A673 (cell line): ENCODE measurements around the gene RGS13. TPM values are rescaled to one million over a fixed set of nuclear protein-coding genes. Genes with fewer than 3 reads are reported as not detected.
"Not testable (repeated sequence)": the region's sequence is repeated elsewhere in the genome, so short reads cannot be mapped to it uniquely, and the experiment has no call there.

Source experiments
- BruUV-seq: library from RNA; stranded (reverse); fragments of 400-500 nt; replicated peaks from 2 replicates; lab custom pipeline; 2021; lab: Mats Ljungman, UMichigan
- CTCF ChIA-PET: fragments of 300-600 bp; sonication (Branson Sonifier 250); formaldehyde crosslinking; loops from one replicate; lab custom pipeline; 2022; ENCODE audit warnings: antibody characterized with exemption; lab: Charles Lee
- POLR2A ChIA-PET: fragments of 300-600 bp; sonication (Branson Sonifier 250); formaldehyde crosslinking; loops from one replicate; lab custom pipeline; 2022; ENCODE audit warnings: antibody characterized with exemption; ENCODE audit not compliant: low non-redundant PET; lab: Charles Lee
- DNase-seq: peaks from one replicate; pipeline ENCODE4 v3.0.0-alpha.2; 2015; ENCODE audit warnings: low spot score
- H3K27ac ChIP-seq: fragments of 200-600 bp; sonication (generic); 2 replicates; pipeline ENCODE4 v1.5.1; 2016; ENCODE audit warnings: mixed run types, low read depth, mild to moderate bottlenecking, mixed read lengths, antibody characterized with exemption, low read length; ENCODE audit not compliant: poor library complexity, severe bottlenecking
- H3K27me3 ChIP-seq: fragments of 200-600 bp; sonication (generic); replicated peaks from 2 replicates; pipeline ENCODE4 v1.6.1; 2017; ENCODE audit warnings: mixed run types, low read depth, mild to moderate bottlenecking, mixed read lengths, antibody characterized with exemption, low read length; ENCODE audit not compliant: insufficient read depth, poor library complexity
- H3K36me3 ChIP-seq: fragments of 200-600 bp; sonication (generic); 2 replicates; pipeline ENCODE4 v1.6.1; 2016; ENCODE audit warnings: mixed run types, mild to moderate bottlenecking, mixed read lengths, antibody characterized with exemption, low read length; ENCODE audit not compliant: insufficient read depth, poor library complexity, severe bottlenecking
- H3K4me1 ChIP-seq: fragments of 200-600 bp; sonication (generic); 2 replicates; pipeline ENCODE4 v1.6.1; 2017; ENCODE audit warnings: mixed run types, mild to moderate bottlenecking, mixed read lengths, antibody characterized with exemption, low read length; ENCODE audit not compliant: insufficient read depth, poor library complexity, severe bottlenecking
- H3K4me3 ChIP-seq: fragments of 200-600 bp; sonication (generic); 2 replicates; pipeline ENCODE4 v1.5.1; 2016; ENCODE audit warnings: low read depth, mixed run types, mild to moderate bottlenecking, mixed read lengths, low read length; ENCODE audit not compliant: poor library complexity, severe bottlenecking
- H3K9me3 ChIP-seq: fragments of 200-600 bp; sonication (generic); 2 replicates; pipeline ENCODE4 v1.6.1; 2016; ENCODE audit warnings: mixed run types, low read depth, mild to moderate bottlenecking, mixed read lengths, antibody characterized with exemption, low read length; ENCODE audit not compliant: poor library complexity, severe bottlenecking
- CTCF ChIP-seq: fragments of 300-800, 200-600 bp; sonication (generic); conservative IDR thresholded peaks from 2 replicates; pipeline ENCODE4 v1.5.1; 2017; ENCODE audit warnings: low read depth, mild to moderate bottlenecking, antibody characterized with exemption, low read length, moderate library complexity, mixed read lengths
- EZH2 ChIP-seq: fragments of 200-600 bp; sonication (generic); IDR thresholded peaks from 2 replicates; pipeline ENCODE4 v1.6.1; 2017; ENCODE audit warnings: borderline replicate concordance, low read depth, mild to moderate bottlenecking, mixed read lengths, antibody characterized with exemption, low read length; ENCODE audit not compliant: poor library complexity, severe bottlenecking
- intact Hi-C: fragments of 100-400 bp; cut with micrococcal nuclease; formaldehyde crosslinking; loops from one replicate; pipeline ENCODE4 v1.10.0; 2022; ENCODE audit not compliant: unreplicated experiment
- total RNA-seq: library from RNA; stranded (reverse); gene quantifications from 2 replicates; pipeline ENCODE4 v1.2.3, GENCODE V29; 2021

The RGS13 gene
- total RNA-seq, 1 experiment from 2014 or later, result not detected

GRCh38 chr1:192678099-192678498 lies 42.2 kb downstream of the RGS13 start:
- POLR2A ChIA-PET, result interaction anchor here (0.6 kb wide), 1 partner anchor 17 kb away, joined by 5 read pairs; no protein-coding TSS in a partner anchor
- DNase-seq, result peak; percentile 12
- no peak overlapping the region for H3K4me3 ChIP-seq
- H3K27ac ChIP-seq, result no peak overlapping the region
- CTCF ChIA-PET, result no interaction called here
- H3K4me1 ChIP-seq, result no peaks in the 10 kb centered on the region
- no peaks in the 10 kb centered on the region for H3K9me3 ChIP-seq
- H3K36me3 ChIP-seq, result no peaks in the 10 kb centered on the region
- TF ChIP-seq CTCF (no peak), EZH2 (no peak)
- no TSS peak for BruUV-seq
- H3K27me3 ChIP-seq, result no peaks in the 10 kb centered on the region
- intact Hi-C loops, result no loop called here

- CTCF ChIA-PET, result no interaction called here
- H3K36me3 ChIP-seq, result no peaks in the 10 kb centered on the region
- no TSS peak for BruUV-seq
- intact Hi-C loops, result no loop called here
- H3K4me1 ChIP-seq, result no peaks in the 10 kb centered on the region
- no peaks in the 10 kb centered on the region for H3K27me3 ChIP-seq
- DNase-seq, result no peak
- POLR2A ChIA-PET, result no interaction called here
- H3K4me3 ChIP-seq, result no peak overlapping the region
- H3K9me3 ChIP-seq, result no peaks in the 10 kb centered on the region
- no peak overlapping the region for H3K27ac ChIP-seq
- TF ChIP-seq EZH2 (no peak), CTCF (no peak)
Measured at GRCh38 chr1:192682335-192682734, 46.4 kb downstream of the RGS13 start.

- POLR2A ChIA-PET, intact Hi-C loops, H3K4me1 ChIP-seq, H3K36me3 ChIP-seq, BruUV-seq, H3K27ac ChIP-seq, H3K9me3 ChIP-seq, H3K27me3 ChIP-seq, CTCF ChIA-PET, H3K4me3 ChIP-seq, DNase-seq: not testable (repeated sequence)
Measured at GRCh38 chr1:192683081-192683480, 47.1 kb downstream of the RGS13 start.

GRCh38 chr1:192689459-192689858 lies 53.5 kb downstream of the RGS13 start:
- Histone ChIP-seq H3K9me3 (no peaks in the 10 kb centered on the region), H3K27ac (no peak overlapping the region), H3K4me3 (no peak overlapping the region), H3K4me1 (no peaks in the 10 kb centered on the region), H3K36me3 (no peaks in the 10 kb centered on the region), H3K27me3 (no peaks in the 10 kb centered on the region)
- TF ChIP-seq CTCF (no peak), EZH2 (no peak)
- DNase-seq, result no peak
- ChIA-PET POLR2A (no interaction called here), CTCF (no interaction called here)
- no TSS peak for BruUV-seq
- intact Hi-C loops, result no loop called here
